GM23338 (cell line): Measurements from ENCODE around the gene ACTBL2. TPM values are rescaled to one million over a fixed set of nuclear protein-coding genes. Genes with fewer than 3 reads are reported as not detected.
"Not testable (repeated sequence)": the region's sequence is repeated elsewhere in the genome, so short reads cannot be mapped to it uniquely, and the experiment has no call there.

ENCODE experiments used
- ATAC-seq: fragments of 200-7000 bp; cut with Tn5 transposase; 3 replicates; pipeline ENCODE4 v1.9.1; 2020
- DNase-seq: peaks from one replicate; pipeline ENCODE4 v3.0.0-alpha.2; 2015; ENCODE audit warnings: low spot score
- H2AFZ ChIP-seq: fragments of 200-600 bp; sonication (generic); 2 replicates; pipeline ENCODE4 v1.8.0; 2016; ENCODE audit warnings: antibody characterized with exemption, mild to moderate bottlenecking, moderate library complexity
- H3F3A ChIP-seq: fragments of 200-600 bp; sonication (generic); replicated peaks from 2 replicates; pipeline ENCODE4 v1.8.0; 2017; ENCODE audit warnings: antibody characterized with exemption, mixed run types, low read depth
- H3K27ac ChIP-seq: fragments of 200-600 bp; sonication (generic); 2 replicates; pipeline ENCODE4 v1.6.1; 2016; ENCODE audit warnings: low read depth
- H3K27me3 ChIP-seq: fragments of 200-600 bp; sonication (generic); 2 replicates; pipeline ENCODE4 v1.8.0; 2016; ENCODE audit warnings: mild to moderate bottlenecking, mixed run types, moderate library complexity; ENCODE audit not compliant: insufficient read depth
- H3K36me3 ChIP-seq: fragments of 200-600 bp; sonication (generic); 2 replicates; pipeline ENCODE4 v1.8.0; 2016; ENCODE audit warnings: mild to moderate bottlenecking; ENCODE audit not compliant: insufficient read depth
- H3K4me1 ChIP-seq: fragments of 200-600 bp; sonication (generic); 2 replicates; pipeline ENCODE4 v1.8.0; 2016; ENCODE audit warnings: mild to moderate bottlenecking, moderate library complexity; ENCODE audit not compliant: insufficient read depth
- H3K4me2 ChIP-seq: fragments of 200-600 bp; sonication (generic); 2 replicates; pipeline ENCODE4 v1.7.1; 2017; ENCODE audit warnings: mixed run types
- H3K4me3 ChIP-seq: fragments of 200-600 bp; sonication (generic); 2 replicates; pipeline ENCODE4 v1.6.1; 2016; ENCODE audit warnings: mixed run types
- H3K79me2 ChIP-seq: fragments of 200-600 bp; sonication (generic); replicated peaks from 2 replicates; pipeline ENCODE4 v1.8.0; 2017; ENCODE audit warnings: mild to moderate bottlenecking; ENCODE audit not compliant: insufficient read depth
- H3K9me2 ChIP-seq: fragments of 200-600 bp; sonication (generic); 2 replicates; pipeline ENCODE4 v1.8.0; 2017; ENCODE audit not compliant: insufficient read depth
- H4K20me1 ChIP-seq: fragments of 200-600 bp; sonication (generic); replicated peaks from 2 replicates; pipeline ENCODE4 v1.8.0; 2017; ENCODE audit warnings: mild to moderate bottlenecking; ENCODE audit not compliant: insufficient read depth
- H3K27ac Mint-ChIP-seq: 2 replicates; pipeline ENCODE4 v1.8.0; 2020; ENCODE audit warnings: inconsistent platforms, mild to moderate bottlenecking, moderate library complexity, mixed read lengths
- H3K27me3 Mint-ChIP-seq: 3 replicates; pipeline ENCODE4 v1.8.0; 2022; ENCODE audit warnings: low read depth, mild to moderate bottlenecking, moderate library complexity, mixed read lengths, inconsistent platforms; ENCODE audit not compliant: insufficient read depth, poor library complexity
- H3K36me3 Mint-ChIP-seq: 3 replicates; pipeline ENCODE4 v1.8.0; 2021; ENCODE audit warnings: low read depth, mild to moderate bottlenecking, inconsistent platforms, moderate library complexity, mixed read lengths
- H3K4me1 Mint-ChIP-seq: 3 replicates; pipeline ENCODE4 v1.8.0; 2020; ENCODE audit warnings: mild to moderate bottlenecking, inconsistent platforms, mixed read lengths
- H3K4me3 Mint-ChIP-seq: 3 replicates; pipeline ENCODE4 v1.8.0; 2021; ENCODE audit warnings: moderate library complexity, mild to moderate bottlenecking, inconsistent platforms, mixed read lengths
- H3K9me3 Mint-ChIP-seq: 3 replicates; pipeline ENCODE4 v1.8.0; 2020; ENCODE audit warnings: moderate library complexity, mild to moderate bottlenecking, inconsistent platforms, mixed read lengths
- CREB1 ChIP-seq: fragments of 250-450 bp; sonication (Bioruptor Pico); IDR thresholded peaks from 2 replicates; pipeline ENCODE4 v1.5.0; 2020; ENCODE audit warnings: low read depth, mild to moderate bottlenecking, moderate library complexity
- CTCF ChIP-seq, 2 experiments: fragments of 200-600 bp in 1 of 2; sonication (generic) in 1 of 2; conservative IDR thresholded peaks; 2 replicates each; pipeline versions ENCODE4 v1.5.1 to v1.6.1; 2016 to 2017; ENCODE audit warnings: antibody characterized with exemption in 2 of 2, low read depth in 2 of 2, mild to moderate bottlenecking in 2 of 2, moderate library complexity in 1 of 2
- EZH2 ChIP-seq: fragments of 200-600 bp; sonication (generic); IDR thresholded peaks from one replicate; pipeline ENCODE4 v1.8.0; 2017; ENCODE audit warnings: antibody characterized with exemption, mild to moderate bottlenecking, low read depth; ENCODE audit not compliant: unreplicated experiment
- JUNB ChIP-seq: IDR thresholded peaks from one replicate; pipeline ENCODE4 v1.6.1; 2016; ENCODE audit warnings: antibody characterized with exemption; ENCODE audit not compliant: unreplicated experiment
- NANOG ChIP-seq: IDR thresholded peaks from 2 replicates; pipeline ENCODE4 v1.6.1; 2016; ENCODE audit warnings: antibody characterized with exemption, borderline replicate concordance
- POLR2AphosphoS5 ChIP-seq: IDR thresholded peaks from 2 replicates; pipeline ENCODE4 v1.6.1; 2016; ENCODE audit warnings: antibody characterized with exemption, low read depth
- STAT1 ChIP-seq: IDR thresholded peaks from one replicate; pipeline ENCODE4 v1.6.1; 2016; ENCODE audit warnings: antibody characterized with exemption; ENCODE audit not compliant: unreplicated experiment
- ZNF331 ChIP-seq: fragments of 250-450 bp; sonication (Bioruptor Pico); IDR thresholded peaks from 2 replicates; pipeline ENCODE4 v1.5.0; 2020; ENCODE audit warnings: low read depth, mild to moderate bottlenecking, moderate library complexity
- polyA plus RNA-seq: library from polyadenylated mRNA; unstranded; fragments of >200 nt; fragmentation: Nextera tagmentation; extraction: Ambion mirVana; gene quantifications from 2 replicates; pipeline ENCODE4 v1.2.1, GENCODE V29; 2016
- total RNA-seq: library from RNA; depleted of rRNA; stranded (reverse); fragments of >200 nt; shearing (Covaris generic); gene quantifications from 2 replicates; pipeline ENCODE4 v1.2.3, GENCODE V29; 2014
- TF ChIP-seq, protein P1 (sequence below): IDR thresholded peaks from 2 replicates; pipeline ENCODE4 v1.6.1; 2016; ENCODE audit warnings: antibody characterized with exemption
- TF ChIP-seq, protein P2 (sequence below): fragments of 250-450 bp; sonication (Bioruptor Pico); IDR thresholded peaks from 2 replicates; pipeline ENCODE4 v1.5.0; 2020; ENCODE audit warnings: mild to moderate bottlenecking, moderate library complexity

ACTBL2 gene
- total and polyA plus RNA-seq, 2 experiments from 2014 or later: not detected

GRCh38 chr5:57524348-57525060 is 41.9 kb upstream of the ACTBL2 start:
- peak overlapping the region; percentile 96; the same call in 1 of the 2 replicates for H2AFZ ChIP-seq
- ATAC-seq (no peak), DNase-seq (no peak)
- TF ChIP-seq, protein P1, sequence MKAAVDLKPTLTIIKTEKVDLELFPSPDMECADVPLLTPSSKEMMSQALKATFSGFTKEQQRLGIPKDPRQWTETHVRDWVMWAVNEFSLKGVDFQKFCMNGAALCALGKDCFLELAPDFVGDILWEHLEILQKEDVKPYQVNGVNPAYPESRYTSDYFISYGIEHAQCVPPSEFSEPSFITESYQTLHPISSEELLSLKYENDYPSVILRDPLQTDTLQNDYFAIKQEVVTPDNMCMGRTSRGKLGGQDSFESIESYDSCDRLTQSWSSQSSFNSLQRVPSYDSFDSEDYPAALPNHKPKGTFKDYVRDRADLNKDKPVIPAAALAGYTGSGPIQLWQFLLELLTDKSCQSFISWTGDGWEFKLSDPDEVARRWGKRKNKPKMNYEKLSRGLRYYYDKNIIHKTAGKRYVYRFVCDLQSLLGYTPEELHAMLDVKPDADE: no peak
- no peak for TF ChIP-seq CREB1 (CRISPR knock-in tag)
- TF ChIP-seq STAT1: no peak
- no peak for TF ChIP-seq CTCF (conservative IDR thresholded peaks at IDR 0.05; ENCODE audit: low read depth in 2 of 2)
- no peak for TF ChIP-seq EZH2
- no peak for TF ChIP-seq JUNB
- no peak for TF ChIP-seq POLR2AphosphoS5
- TF ChIP-seq NANOG: no peak
- TF ChIP-seq ZNF331: no peak
- TF ChIP-seq, protein P2, sequence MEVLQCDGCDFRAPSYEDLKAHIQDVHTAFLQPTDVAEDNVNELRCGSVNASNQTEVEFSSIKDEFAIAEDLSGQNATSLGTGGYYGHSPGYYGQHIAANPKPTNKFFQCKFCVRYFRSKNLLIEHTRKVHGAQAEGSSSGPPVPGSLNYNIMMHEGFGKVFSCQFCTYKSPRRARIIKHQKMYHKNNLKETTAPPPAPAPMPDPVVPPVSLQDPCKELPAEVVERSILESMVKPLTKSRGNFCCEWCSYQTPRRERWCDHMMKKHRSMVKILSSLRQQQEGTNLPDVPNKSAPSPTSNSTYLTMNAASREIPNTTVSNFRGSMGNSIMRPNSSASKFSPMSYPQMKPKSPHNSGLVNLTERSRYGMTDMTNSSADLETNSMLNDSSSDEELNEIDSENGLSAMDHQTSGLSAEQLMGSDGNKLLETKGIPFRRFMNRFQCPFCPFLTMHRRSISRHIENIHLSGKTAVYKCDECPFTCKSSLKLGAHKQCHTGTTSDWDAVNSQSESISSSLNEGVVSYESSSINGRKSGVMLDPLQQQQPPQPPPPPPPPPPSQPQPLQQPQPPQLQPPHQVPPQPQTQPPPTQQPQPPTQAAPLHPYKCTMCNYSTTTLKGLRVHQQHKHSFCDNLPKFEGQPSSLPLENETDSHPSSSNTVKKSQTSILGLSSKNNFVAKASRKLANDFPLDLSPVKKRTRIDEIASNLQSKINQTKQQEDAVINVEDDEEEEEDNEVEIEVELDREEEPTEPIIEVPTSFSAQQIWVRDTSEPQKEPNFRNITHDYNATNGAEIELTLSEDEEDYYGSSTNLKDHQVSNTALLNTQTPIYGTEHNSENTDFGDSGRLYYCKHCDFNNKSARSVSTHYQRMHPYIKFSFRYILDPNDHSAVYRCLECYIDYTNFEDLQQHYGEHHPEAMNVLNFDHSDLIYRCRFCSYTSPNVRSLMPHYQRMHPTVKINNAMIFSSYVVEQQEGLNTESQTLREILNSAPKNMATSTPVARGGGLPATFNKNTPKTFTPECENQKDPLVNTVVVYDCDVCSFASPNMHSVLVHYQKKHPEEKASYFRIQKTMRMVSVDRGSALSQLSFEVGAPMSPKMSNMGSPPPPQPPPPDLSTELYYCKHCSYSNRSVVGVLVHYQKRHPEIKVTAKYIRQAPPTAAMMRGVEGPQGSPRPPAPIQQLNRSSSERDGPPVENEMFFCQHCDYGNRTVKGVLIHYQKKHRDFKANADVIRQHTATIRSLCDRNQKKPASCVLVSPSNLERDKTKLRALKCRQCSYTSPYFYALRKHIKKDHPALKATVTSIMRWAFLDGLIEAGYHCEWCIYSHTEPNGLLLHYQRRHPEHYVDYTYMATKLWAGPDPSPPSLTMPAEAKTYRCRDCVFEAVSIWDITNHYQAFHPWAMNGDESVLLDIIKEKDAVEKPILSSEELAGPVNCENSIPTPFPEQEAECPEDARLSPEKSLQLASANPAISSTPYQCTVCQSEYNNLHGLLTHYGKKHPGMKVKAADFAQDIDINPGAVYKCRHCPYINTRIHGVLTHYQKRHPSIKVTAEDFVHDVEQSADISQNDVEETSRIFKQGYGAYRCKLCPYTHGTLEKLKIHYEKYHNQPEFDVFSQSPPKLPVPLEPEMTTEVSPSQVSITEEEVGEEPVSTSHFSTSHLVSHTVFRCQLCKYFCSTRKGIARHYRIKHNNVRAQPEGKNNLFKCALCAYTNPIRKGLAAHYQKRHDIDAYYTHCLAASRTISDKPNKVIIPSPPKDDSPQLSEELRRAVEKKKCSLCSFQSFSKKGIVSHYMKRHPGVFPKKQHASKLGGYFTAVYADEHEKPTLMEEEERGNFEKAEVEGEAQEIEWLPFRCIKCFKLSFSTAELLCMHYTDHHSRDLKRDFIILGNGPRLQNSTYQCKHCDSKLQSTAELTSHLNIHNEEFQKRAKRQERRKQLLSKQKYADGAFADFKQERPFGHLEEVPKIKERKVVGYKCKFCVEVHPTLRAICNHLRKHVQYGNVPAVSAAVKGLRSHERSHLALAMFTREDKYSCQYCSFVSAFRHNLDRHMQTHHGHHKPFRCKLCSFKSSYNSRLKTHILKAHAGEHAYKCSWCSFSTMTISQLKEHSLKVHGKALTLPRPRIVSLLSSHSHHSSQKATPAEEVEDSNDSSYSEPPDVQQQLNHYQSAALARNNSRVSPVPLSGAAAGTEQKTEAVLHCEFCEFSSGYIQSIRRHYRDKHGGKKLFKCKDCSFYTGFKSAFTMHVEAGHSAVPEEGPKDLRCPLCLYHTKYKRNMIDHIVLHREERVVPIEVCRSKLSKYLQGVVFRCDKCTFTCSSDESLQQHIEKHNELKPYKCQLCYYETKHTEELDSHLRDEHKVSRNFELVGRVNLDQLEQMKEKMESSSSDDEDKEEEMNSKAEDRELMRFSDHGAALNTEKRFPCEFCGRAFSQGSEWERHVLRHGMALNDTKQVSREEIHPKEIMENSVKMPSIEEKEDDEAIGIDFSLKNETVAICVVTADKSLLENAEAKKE (CRISPR knock-in tag): no peak
- H3K4me1 ChIP-seq: peaks cover 16% of the 10 kb centered on the region; the same call in 1 of the 2 replicates
- no peaks in the 10 kb centered on the region for H3K36me3 ChIP-seq
- Mint-ChIP-seq H3K27me3 (no peaks in the 10 kb centered on the region), H3K4me1 (peaks cover 13% of the 10 kb centered on the region; the same call in 2 of the 3 replicates), H3K4me3 (no peak overlapping the region), H3K36me3 (peaks cover 7% of the 10 kb centered on the region; the same call in 2 of the 3 replicates), H3K9me3 (peaks cover 16% of the 10 kb centered on the region), H3K27ac (no peak overlapping the region)
- H3K9me2 ChIP-seq: peaks cover 13% of the 10 kb centered on the region
- no peak overlapping the region for H3K4me3 ChIP-seq
- peak overlapping the region; percentile 52; the same call in 1 of the 2 replicates for H3K4me2 ChIP-seq
- no peaks in the 10 kb centered on the region for H3F3A ChIP-seq
- no peak overlapping the region for H3K27ac ChIP-seq
- H3K27me3 ChIP-seq: no peaks in the 10 kb centered on the region
- no peaks in the 10 kb centered on the region for H4K20me1 ChIP-seq
- no peaks in the 10 kb centered on the region for H3K79me2 ChIP-seq

DNA sequence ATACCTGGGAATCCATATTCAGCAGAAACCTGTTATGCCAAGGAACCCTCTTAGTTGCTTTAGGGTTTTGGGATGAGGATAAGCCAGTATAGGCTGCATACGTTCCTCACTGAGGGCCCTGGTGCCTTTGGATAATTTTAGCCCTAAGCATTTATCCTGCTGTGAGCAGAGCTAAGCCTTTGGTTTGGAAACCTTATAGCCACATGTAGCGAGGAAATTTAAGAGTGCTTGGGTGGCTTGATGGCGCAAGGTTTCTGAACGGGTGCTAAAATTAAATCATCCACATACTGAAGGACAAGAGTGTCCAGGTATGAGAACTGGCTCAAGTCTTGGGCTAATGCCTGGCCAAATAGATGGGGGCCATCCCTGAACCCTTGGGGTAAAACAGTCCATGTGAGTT is 39.9 kb upstream of the ACTBL2 start:
- H3K9me2 ChIP-seq, H3K4me2 ChIP-seq, H3K27me3 ChIP-seq, H3K27ac Mint-ChIP-seq, H3K79me2 ChIP-seq, H3K27ac ChIP-seq, H4K20me1 ChIP-seq, H3K27me3 Mint-ChIP-seq, H2AFZ ChIP-seq, ATAC-seq, H3F3A ChIP-seq, H3K4me3 Mint-ChIP-seq, DNase-seq, H3K4me3 ChIP-seq, H3K36me3 ChIP-seq: not testable (repeated sequence)
- peaks cover 30% of the 10 kb centered on the region for H3K9me3 Mint-ChIP-seq
- peaks cover 20% of the 10 kb centered on the region; the same call in 2 of the 3 replicates for H3K36me3 Mint-ChIP-seq
- H3K4me1 Mint-ChIP-seq: peaks cover 13% of the 10 kb centered on the region; the same call in 2 of the 3 replicates
- H3K4me1 ChIP-seq: peaks cover 16% of the 10 kb centered on the region; the same call in 1 of the 2 replicates
